DOHH2 (cell line): Measurements from ENCODE around the gene APOBEC3A.

Source experiments
- CTCF ChIP-seq: fragments of 200-600 bp; sonication (generic); IDR thresholded peaks from one replicate; pipeline ENCODE4 v1.5.1; 2014; ENCODE audit warnings: antibody characterized with exemption, mild to moderate bottlenecking, low read depth, low read length; ENCODE audit not compliant: poor library complexity, severe bottlenecking
- EZH2phosphoT487 ChIP-seq: fragments of 200-600 bp; sonication (generic); IDR thresholded peaks from 2 replicates; pipeline ENCODE4 v1.6.1; 2017; ENCODE audit warnings: borderline replicate concordance, mild to moderate bottlenecking, antibody characterized with exemption, low read length, moderate library complexity, mixed read lengths

DNA sequence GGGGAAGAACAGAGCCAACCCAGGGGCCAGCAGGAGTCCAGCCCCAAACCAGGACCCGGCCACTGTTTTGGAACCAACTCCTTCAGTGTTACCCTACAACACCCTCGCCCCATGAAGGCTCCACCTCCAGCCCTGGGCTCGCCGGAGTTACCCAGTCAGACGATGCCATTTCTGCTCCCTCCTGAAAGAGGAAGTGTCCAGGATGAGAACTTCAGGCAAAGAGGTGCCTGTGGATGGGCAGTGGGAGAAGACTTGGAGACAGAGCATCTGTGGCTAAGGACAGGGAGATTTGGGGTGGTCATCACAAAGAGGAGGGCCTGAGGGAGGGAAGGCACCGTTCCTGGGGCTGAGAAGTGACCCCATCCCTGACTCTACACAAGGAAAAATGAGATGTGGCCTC is 38.7 kb downstream of the APOBEC3A start:
- TF ChIP-seq CTCF (no peak), EZH2phosphoT487 (no peak)
